PC-3 (cell line): ENCODE data around the gene ERAP2. TPM values are rescaled to one million over a fixed set of nuclear protein-coding genes. Genes with fewer than 3 reads are reported as not detected.

ENCODE experiments used
- ATAC-seq: fragments of 200-7000 bp; cut with Tn5 transposase; 2 replicates; pipeline ENCODE4 v1.9.1; 2020; ENCODE audit warnings: mild to moderate bottlenecking, moderate library complexity
- Bru-seq: library from RNA; stranded (reverse); fragments of 400-500 nt; gene quantifications from one replicate; lab custom pipeline; 2021; lab: Mats Ljungman, UMichigan
- BruChase-seq, 2 experiments: library from RNA; stranded (reverse); fragments of 400-500 nt; gene quantifications; one replicate each; lab custom pipeline; 2021; lab: Mats Ljungman, UMichigan
- BruUV-seq: library from RNA; stranded (reverse); fragments of 400-500 nt; replicated peaks from 2 replicates; lab custom pipeline; 2021; lab: Mats Ljungman, UMichigan
- CTCF ChIA-PET: fragments of 300-600 bp; sonication (Branson Sonifier 250); formaldehyde crosslinking; loops from one replicate; lab custom pipeline; 2022; ENCODE audit warnings: antibody characterized with exemption; lab: Charles Lee
- POLR2A ChIA-PET: fragments of 300-600 bp; sonication (Branson Sonifier 250); formaldehyde crosslinking; loops from one replicate; lab custom pipeline; 2022; ENCODE audit warnings: antibody characterized with exemption; ENCODE audit not compliant: unreplicated experiment; lab: Charles Lee
- DNase-seq: peaks from one replicate; pipeline ENCODE4 v3.0.0-alpha.2; 2015
- H2AFZ ChIP-seq: fragments of 300-600 bp; sonication (generic); 2 replicates; pipeline ENCODE4 v1.6.0; 2016; ENCODE audit warnings: antibody characterized with exemption, low read length
- H3F3A ChIP-seq: fragments of 300-600 bp; sonication (generic); one replicate; pipeline ENCODE4 v1.6.0; 2017; ENCODE audit warnings: antibody characterized with exemption, low read length, control low read depth, mild to moderate bottlenecking; ENCODE audit not compliant: unreplicated experiment
- H3K27ac ChIP-seq: fragments of 300-600 bp; sonication (generic); 2 replicates; pipeline ENCODE4 v1.5.1; 2016; ENCODE audit warnings: mild to moderate bottlenecking, low read length
- H3K27me3 ChIP-seq: fragments of 300-600 bp; sonication (generic); 2 replicates; pipeline ENCODE4 v1.6.1; 2016; ENCODE audit warnings: low read length, mixed read lengths
- H3K36me3 ChIP-seq: fragments of 300-600 bp; sonication (generic); 2 replicates; pipeline ENCODE4 v1.6.1; 2016; ENCODE audit warnings: low read depth, mixed run types, low read length, mixed read lengths
- H3K4me1 ChIP-seq: fragments of 300-600 bp; sonication (generic); 2 replicates; pipeline ENCODE4 v1.5.1; 2016; ENCODE audit warnings: low read length; ENCODE audit not compliant: insufficient read depth
- H3K4me2 ChIP-seq: fragments of 300-600 bp; sonication (generic); 2 replicates; pipeline ENCODE4 v1.6.0; 2016; ENCODE audit warnings: low read length
- H3K4me3 ChIP-seq: fragments of 300-600 bp; sonication (generic); 2 replicates; pipeline ENCODE4 v1.5.1; 2016; ENCODE audit warnings: mild to moderate bottlenecking, low read length, mixed read lengths
- H3K79me2 ChIP-seq: fragments of 300-600 bp; sonication (generic); 2 replicates; pipeline ENCODE4 v1.6.1; 2017; ENCODE audit warnings: low read length, mixed read lengths
- H3K9ac ChIP-seq: fragments of 300-600 bp; sonication (generic); 2 replicates; pipeline ENCODE4 v1.6.0; 2016; ENCODE audit warnings: mild to moderate bottlenecking, low read length
- H3K9me2 ChIP-seq: fragments of 300-600 bp; sonication (generic); replicated peaks from 2 replicates; pipeline ENCODE4 v1.6.1; 2016; ENCODE audit warnings: mixed run types, low read length, mixed read lengths
- H3K9me3 ChIP-seq: fragments of 300-600 bp; sonication (generic); 2 replicates; pipeline ENCODE4 v1.6.1; 2016; ENCODE audit warnings: low read length, mixed read lengths
- H4K20me1 ChIP-seq: fragments of 300-600 bp; sonication (generic); 2 replicates; pipeline ENCODE4 v1.6.1; 2016; ENCODE audit warnings: low read length, mixed read lengths
- CTCF ChIP-seq: fragments of 300-600 bp; sonication (generic); conservative IDR thresholded peaks from 2 replicates; pipeline ENCODE4 v1.5.1; 2017; ENCODE audit warnings: antibody characterized with exemption, low read depth, mild to moderate bottlenecking, low read length
- EZH2 ChIP-seq: fragments of 300-600 bp; sonication (generic); IDR thresholded peaks from one replicate; pipeline ENCODE4 v1.6.1; 2017; ENCODE audit warnings: antibody characterized with exemption, mild to moderate bottlenecking, low read length; ENCODE audit not compliant: unreplicated experiment
- EZH2phosphoT487 ChIP-seq: fragments of 300-600 bp; sonication (generic); IDR thresholded peaks from 2 replicates; pipeline ENCODE4 v1.6.1; 2018; ENCODE audit warnings: mild to moderate bottlenecking, antibody characterized with exemption, low read length, borderline replicate concordance
- intact Hi-C: fragments of 100-400 bp; cut with micrococcal nuclease; formaldehyde crosslinking; loops from 2 replicates; pipeline ENCODE4 v1.9.0; 2023
- long read RNA-seq: library from polyadenylated mRNA; unstranded; transcript quantifications from one replicate; pipeline ENCODE4 v2.0.0, GENCODE V29; 2021; ENCODE audit not compliant: unreplicated experiment
- total RNA-seq: library from RNA; depleted of rRNA; stranded (reverse); fragments of >200 nt; gene quantifications from 2 replicates; pipeline ENCODE4 v1.2.3, GENCODE V29; 2014; rRNA removed

ERAP2 gene
- total RNA-seq, result 9.6 and 12.0 TPM in 2 replicates
- percentile 48 among the genes with signal in this experiment for Bru-seq, nascent RNA
- percentile 52 among the genes with signal in this experiment for BruChase-seq, experiment 1, labeled RNA remaining after a 6-hour chase
- BruChase-seq, experiment 2, labeled RNA remaining after a 2-hour chase, result percentile 55 among the genes with signal in this experiment
- long read RNA-seq, full-length matches to known transcripts, result 10 of 18 reads
- long read RNA-seq, partial matches to known transcripts, result 4 of 18 reads
- long read RNA-seq, other reads (novel, unspliced or antisense), result 4 of 18 reads

GRCh38 chr5:96876292-96876850, at the start of gene ERAP2:
ERAP2 (plus strand) TSS chr5:96876500; CDS start chr5:96879686, 3,186 bp downstream.
- H3K27ac ChIP-seq, result peak within 1 kb of the TSS; percentile 42
- H3K9ac ChIP-seq, result peak within 1 kb of the TSS; percentile 70
- POLR2A ChIA-PET, result interaction anchor here (0.6 kb wide), 1 partner anchor 52 kb away, joined by 3 read pairs; no protein-coding TSS in a partner anchor
- BruUV-seq, result TSS peak; percentile 57
- H2AFZ ChIP-seq, result peak within 1 kb of the TSS; percentile 97
- TF ChIP-seq EZH2, result no peak
- TF ChIP-seq CTCF, result no peak
- no peak for TF ChIP-seq EZH2phosphoT487
- peak within 1 kb of the TSS; percentile 83 for H3K4me3 ChIP-seq
- DNase-seq (peak; percentile 59), ATAC-seq (peak; percentile 43)
- H3K36me3 ChIP-seq, result no peaks in the 10 kb centered on the region
- no peaks in the 10 kb centered on the region for H3K27me3 ChIP-seq
- H3K9me2 ChIP-seq, result 0 out of 2 replicates have a peak, but pooled peaks cover 3% of the 10 kb centered on the region
- CTCF ChIA-PET, result no interaction called here
- no peaks in the 10 kb centered on the region for H3K9me3 ChIP-seq
- H3K4me1 ChIP-seq, result peaks cover 26% of the 10 kb centered on the region
- no peaks in the 10 kb centered on the region for H3K79me2 ChIP-seq
- H3F3A ChIP-seq, result no peaks in the 10 kb centered on the region
- no peaks in the 10 kb centered on the region for H4K20me1 ChIP-seq
- H3K4me2 ChIP-seq, result peak within 1 kb of the TSS; percentile 89
- intact Hi-C loops, result loop anchor here (1.0 to 10.0 kb wide), 2 partner anchors 58 to 118 kb away; no protein-coding TSS in a partner anchor

- POLR2A ChIA-PET, result no interaction called here
- CTCF ChIA-PET, result no interaction called here
- no peaks in the 10 kb centered on the region for H3K27me3 ChIP-seq
Observed at GRCh38 chr5:96829297-96829696, 47.0 kb upstream of the ERAP2 start.

More at GRCh38 chr5:96829297-96829696, 47.0 kb upstream of the ERAP2 start:
- Histone ChIP-seq H3K4me3 (no peak overlapping the region), H3K4me1 (peaks cover 4% of the 10 kb centered on the region), H3K9me3 (no peaks in the 10 kb centered on the region), H3K9ac (no peak overlapping the region), H3K36me3 (no peaks in the 10 kb centered on the region), H2AFZ (no peak overlapping the region), H3K27ac (no peak overlapping the region), H3F3A (no peaks in the 10 kb centered on the region), H3K4me2 (no peak overlapping the region), H3K79me2 (no peaks in the 10 kb centered on the region), H3K9me2 (no peaks in the 10 kb centered on the region), H4K20me1 (no peaks in the 10 kb centered on the region)
- TF ChIP-seq CTCF (no peak), EZH2 (no peak)
- BruUV-seq, result no TSS peak
- intact Hi-C loops, result no loop called here
- ATAC-seq, result no peak
- DNase-seq, result no peak
